PC-9 (cell line): ENCODE data around the gene USP11.

ENCODE experiments used
- CTCF ChIP-seq: fragments of 200-600 bp; sonication (generic); conservative IDR thresholded peaks from 2 replicates; pipeline ENCODE4 v1.6.1; 2017; ENCODE audit warnings: mixed run types, antibody characterized with exemption, mild to moderate bottlenecking, moderate library complexity
- EZH2 ChIP-seq: fragments of 200-600 bp; sonication (generic); IDR thresholded peaks from 2 replicates; pipeline ENCODE4 v1.8.0; 2017; ENCODE audit warnings: antibody characterized with exemption, low read depth

DNA sequence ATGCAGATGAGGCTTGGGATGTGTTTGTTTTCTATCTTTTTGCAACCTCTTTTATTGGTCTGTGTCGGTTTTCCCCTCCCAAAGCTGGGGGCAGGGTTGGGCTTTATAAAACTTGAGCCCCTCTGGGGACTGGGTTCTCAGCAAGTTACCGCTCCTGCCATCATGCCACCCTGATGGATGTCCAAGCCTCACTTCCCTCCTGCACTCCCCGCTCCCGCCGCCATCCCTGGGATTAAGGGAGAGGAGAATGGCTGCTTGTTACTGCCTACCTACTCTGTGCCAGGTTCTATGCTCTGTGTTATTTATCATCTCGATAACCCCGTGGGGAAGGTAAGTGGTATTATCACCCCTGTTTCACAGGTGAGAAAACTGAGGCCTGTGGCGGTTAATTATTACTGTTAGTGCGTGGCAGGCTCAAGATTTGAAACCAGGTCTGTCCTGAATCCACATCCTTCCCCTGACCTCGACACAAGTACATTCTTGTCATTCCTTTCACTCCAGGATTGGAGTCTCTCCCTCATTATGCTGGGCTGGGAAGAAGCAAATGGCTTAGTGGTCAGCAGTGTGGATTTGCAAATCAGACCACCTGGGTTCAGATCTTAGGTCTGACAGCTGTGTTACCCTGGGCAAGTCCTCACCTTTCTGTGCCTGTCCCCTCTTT lies 34.7 kb upstream of the USP11 start:
- TF ChIP-seq CTCF (no peak), EZH2 (no peak)
